Activated effector memory CD4-positive, alpha-beta T cell treated with Interleukin-2 at 50 U/mL for 16 hours (primary cell): ENCODE data around the gene PCK2.

Experiments used
- DNase-seq: peaks from one replicate; pipeline ENCODE4 v3.0.0-alpha.2; 2020

Gene PCK2

DNA sequence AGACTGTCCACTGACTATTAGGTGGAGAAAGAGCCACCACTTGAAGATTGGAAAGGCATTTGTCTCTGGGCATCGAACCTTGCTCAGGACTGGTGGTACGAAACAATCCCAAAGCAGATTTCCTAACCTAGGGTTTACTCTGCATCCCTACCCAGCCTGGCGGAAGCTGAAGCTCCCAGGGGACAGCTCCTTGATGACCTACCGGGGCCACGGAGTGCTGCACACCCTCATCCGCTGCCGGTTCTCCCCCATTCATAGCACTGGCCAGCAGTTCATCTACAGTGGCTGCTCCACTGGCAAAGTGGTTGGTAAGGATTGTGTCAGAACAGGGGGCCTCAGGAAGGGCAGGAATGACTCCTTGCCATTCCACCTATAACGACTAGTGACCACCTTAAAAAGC lies 27.1 kb downstream of the PCK2 start:
- no peak for DNase-seq

DNA sequence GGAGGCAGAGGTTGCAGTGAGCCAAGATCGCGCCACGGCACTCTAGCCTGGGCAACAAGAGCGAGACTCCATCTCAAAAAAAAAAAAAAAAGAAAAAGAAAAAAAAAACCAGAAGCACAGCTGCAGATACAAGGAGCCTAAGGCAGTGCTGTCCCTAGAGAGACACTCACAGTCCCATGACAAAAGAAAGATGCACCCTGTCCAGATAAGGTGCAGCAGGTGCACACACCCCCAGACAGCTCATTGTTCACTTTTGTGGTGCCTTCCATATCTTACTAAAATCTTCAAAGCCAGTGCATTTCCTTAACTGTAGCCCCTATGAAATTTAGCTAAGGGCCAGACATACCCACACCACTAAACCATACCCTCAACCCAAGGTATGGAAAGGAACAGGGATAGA lies 28.3 kb downstream of the PCK2 start:
- no peak for DNase-seq

DNA sequence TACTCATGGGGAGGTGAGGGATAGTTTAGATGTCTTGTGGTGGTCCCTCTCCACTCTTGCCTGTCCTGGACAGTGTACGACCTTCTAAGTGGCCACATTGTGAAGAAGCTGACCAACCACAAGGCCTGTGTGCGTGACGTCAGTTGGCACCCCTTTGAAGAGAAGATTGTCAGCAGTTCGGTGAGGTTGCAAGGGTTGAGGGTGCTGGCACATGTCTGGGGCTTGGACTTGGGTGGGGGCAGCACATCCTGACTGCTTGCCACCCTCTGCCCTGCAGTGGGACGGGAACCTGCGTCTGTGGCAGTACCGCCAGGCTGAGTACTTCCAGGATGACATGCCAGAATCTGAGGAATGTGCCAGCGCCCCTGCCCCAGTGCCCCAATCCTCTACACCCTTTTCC lies 28.8 kb downstream of the PCK2 start:
- no peak for DNase-seq

DNA sequence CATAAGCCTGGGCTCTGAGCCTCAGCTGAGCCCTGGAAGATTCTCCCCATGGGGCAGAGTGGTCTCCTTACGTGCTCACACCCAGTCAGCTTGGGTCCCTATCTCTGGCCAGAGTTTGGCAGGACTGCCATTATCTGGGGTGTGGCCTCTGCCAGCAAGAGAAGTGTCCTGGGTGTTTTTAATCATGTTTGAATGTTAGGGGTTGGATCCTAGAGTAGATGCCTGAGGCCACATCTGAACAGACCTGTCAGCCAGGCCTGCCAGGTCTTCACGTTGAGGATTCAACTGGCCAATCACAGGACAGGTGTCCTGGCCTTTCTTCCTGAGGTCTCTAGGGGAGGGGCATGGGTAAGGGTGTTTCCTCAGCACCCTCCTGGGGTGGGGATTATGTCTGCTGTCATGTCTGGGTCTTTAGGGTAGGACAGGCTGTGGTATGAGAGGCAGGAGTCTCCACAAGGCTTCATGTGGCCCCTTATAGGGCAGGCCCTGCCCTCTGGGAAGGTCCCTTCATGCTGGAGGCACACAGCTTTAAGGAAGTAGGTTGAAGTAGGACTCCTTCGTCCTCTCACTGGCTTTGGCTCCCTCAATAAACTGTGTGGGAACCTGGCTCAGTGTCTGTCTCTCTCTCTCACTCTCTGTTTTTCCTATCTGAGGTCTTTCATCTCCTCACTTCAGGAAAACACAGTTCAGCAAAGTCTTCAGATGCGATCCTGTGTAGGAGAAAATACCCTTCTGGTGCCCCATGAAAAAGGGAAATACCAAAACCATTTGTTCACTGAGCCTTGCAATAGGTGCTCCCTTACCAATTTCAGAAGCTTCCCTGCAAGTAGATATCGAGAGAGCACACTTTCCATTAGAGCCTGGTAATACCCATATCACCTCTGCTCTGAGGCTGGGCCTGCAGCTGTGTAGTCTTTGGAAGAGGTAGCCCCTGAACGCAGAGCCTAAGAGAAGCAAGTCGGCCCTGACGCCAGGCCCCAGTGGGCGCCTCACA lies 29.6 kb downstream of the PCK2 start:
- no peak for DNase-seq

- no peak for DNase-seq
Observed at GRCh38 chr14:24126939-24127338, 32.8 kb downstream of the PCK2 start.

GRCh38 chr14:24127673-24128072 lies 33.6 kb downstream of the PCK2 start:
- DNase-seq, result no peak

DNA sequence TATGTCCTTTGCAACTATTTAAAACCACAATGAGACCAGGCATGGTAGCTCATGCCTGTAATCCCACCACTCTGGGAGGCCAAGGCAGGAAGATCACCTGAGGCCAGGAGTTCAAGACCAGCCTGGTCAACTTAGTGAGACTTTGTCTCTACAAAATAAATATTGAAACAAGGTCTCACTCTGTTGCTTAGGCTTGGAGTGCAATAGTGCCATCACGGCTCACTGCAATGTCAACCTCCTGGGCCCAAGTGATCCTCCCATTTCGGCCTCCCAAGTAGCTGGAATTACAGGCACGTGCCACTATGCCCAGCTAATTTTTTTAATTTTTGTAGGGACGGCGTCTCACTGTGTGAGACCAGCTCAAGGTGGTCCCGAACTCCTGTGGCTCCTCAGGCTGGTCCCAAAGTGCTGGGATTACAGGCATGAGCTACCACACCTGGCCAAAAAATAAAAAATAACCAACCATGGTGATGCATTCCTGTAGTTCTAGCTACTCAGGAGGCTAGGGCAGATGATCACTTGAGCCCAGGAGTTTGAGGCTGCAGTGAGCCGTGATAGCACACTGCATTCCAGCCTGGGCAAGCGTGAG lies 35.4 kb downstream of the PCK2 start:
- DNase-seq, result no peak

- DNase-seq, result no peak
Observed at GRCh38 chr14:24130380-24130716, 36.2 kb downstream of the PCK2 start, which contains the start of gene FITM1. Gene FITM1 (plus strand): TSS chr14:24130659. CDS start chr14:24131564, 905 bp downstream.

DNA sequence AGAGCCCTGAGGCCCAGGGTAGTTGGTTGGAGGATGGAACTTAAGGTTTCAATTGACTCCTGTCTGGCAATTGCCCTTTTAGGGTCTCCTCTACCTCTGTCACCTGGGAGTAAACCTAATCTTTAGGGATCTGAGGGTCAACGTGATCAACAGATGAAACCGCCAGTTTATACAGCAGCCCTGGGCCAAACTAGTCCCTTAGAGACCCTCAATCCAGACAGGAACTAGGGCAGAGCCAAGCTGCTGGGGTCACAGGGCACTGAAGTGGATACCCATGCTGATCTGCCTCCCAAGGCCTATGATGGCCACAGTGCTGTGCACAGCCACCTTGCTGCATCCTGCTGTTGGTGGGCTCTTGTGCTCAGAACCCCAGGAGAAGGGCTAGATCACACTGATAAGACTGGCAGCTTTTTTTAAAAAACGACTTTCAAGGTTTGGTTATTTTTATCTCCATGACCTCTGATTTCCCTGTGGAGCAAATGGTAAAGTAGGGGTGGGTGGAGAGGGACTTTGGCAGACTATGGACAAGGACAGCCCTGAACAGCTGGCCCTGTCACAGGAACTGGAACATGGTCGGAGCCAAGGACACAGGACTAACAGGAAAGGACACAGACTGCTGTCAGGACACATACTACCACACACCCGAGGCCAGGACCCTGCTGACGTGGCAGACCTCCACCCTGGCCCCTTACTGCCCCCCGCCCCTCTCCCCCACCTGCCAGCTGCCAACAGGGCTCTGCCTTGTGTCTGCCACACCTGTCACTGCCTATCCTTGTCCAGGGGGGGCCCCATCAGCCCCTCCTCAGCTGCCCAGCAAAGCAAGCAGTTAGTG lies 36.8 kb downstream of the PCK2 start:
- DNase-seq, result no peak

GRCh38 chr14:24131549-24131966 lies 37.4 kb downstream of the PCK2 start:
- DNase-seq, result no peak

DNA sequence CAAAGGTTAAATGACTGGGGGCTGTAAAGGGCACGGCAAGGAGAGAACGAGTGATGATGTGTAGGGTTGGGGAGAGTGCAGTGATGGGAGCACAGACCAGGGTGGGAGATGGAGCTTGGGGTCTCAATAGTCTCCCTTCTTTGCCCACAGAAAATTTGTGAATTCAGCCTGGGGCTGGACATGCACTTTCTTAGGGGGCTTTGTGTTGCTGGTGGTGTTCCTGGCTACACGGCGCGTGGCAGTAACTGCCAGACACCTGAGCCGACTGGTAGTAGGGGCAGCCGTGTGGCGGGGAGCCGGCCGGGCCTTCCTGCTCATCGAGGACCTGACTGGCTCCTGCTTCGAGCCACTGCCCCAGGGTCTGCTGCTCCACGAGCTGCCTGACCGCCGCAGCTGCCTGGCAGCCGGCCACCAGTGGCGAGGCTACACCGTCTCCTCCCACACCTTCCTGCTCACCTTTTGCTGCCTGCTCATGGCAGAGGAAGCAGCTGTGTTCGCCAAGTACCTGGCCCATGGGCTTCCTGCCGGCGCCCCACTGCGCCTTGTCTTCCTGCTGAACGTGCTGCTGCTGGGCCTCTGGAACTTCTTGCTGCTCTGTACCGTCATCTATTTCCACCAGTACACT lies 38.1 kb downstream of the PCK2 start:
- no peak for DNase-seq

DNA sequence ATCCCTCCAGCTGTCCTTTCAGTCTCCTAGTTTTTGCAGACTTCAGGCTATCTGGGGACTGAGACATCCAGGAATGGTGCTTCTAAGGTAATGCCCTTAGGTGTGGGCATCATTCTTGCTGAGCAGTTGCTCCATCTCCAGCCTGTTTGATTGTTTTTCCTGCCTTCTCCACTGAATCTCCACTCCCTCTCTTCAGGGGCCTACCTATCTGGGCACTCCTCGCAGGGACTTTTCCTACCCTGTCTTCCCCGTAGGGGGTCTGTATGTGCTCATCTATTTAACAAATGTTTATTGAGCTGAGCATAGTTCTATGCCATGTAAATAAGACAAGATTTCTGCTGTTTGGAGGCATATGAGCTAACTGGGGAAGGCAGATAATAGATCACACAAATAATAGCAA lies 38.9 kb downstream of the PCK2 start:
- DNase-seq, result no peak

GRCh38 chr14:24133735-24134134 lies 39.6 kb downstream of the PCK2 start:
- no peak for DNase-seq

GRCh38 chr14:24135584-24135833 lies 41.4 kb downstream of the PCK2 start:
- no peak for DNase-seq

DNA sequence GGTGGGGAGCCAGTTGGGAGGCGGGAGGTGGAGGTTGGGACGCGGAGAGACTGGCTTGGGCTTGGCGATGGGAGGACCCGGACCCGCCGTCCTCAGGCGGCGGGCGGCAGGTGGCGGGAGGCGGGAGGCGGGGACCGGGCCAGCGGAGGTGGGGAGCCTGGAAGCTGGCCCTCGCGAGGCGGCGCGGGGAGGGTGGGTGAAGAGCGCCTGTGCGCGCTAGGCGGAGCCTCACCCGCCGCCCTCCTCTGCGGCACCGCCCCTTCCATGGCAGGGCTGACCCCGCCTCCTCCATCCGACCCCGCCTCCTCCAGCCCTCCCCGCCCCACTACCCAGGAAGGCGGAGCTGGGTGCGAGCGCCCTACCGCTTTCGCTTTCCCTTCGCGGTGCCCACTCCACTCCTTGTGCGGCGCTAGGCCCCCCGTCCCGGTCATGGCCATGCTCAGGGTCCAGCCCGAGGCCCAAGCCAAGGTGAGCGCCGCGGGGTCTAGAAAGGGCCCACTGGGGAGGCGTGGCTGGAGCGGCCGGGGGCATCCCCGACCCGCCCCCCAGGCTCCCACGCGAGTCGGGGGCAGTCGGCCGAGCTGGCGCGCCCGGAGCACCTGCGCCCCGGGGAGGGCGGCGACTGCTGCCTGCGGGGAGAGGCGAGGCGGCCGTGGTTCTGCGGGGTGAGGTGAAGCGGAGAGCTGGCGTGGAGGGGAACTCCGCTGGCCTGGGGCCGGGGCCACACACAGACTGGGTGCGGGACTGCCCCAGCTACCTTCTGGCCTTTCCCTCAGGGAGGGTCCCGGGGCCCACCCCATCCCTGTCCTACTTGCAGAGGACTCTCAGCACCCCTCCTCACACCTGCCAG lies 41.9 kb downstream of the PCK2 start, which contains the start of gene PSME1:
Gene PSME1 (plus strand): TSS at position 361 of the 850 bp plus-strand sequence. CDS start 69 bp downstream, at position 430.
- DNase-seq, result peak; percentile 93

- no peak for DNase-seq
Observed at GRCh38 chr14:24136684-24137528, 42.8 kb downstream of the PCK2 start.

- no peak for DNase-seq
Observed at GRCh38 chr14:24137529-24138395, 43.7 kb downstream of the PCK2 start.

DNA sequence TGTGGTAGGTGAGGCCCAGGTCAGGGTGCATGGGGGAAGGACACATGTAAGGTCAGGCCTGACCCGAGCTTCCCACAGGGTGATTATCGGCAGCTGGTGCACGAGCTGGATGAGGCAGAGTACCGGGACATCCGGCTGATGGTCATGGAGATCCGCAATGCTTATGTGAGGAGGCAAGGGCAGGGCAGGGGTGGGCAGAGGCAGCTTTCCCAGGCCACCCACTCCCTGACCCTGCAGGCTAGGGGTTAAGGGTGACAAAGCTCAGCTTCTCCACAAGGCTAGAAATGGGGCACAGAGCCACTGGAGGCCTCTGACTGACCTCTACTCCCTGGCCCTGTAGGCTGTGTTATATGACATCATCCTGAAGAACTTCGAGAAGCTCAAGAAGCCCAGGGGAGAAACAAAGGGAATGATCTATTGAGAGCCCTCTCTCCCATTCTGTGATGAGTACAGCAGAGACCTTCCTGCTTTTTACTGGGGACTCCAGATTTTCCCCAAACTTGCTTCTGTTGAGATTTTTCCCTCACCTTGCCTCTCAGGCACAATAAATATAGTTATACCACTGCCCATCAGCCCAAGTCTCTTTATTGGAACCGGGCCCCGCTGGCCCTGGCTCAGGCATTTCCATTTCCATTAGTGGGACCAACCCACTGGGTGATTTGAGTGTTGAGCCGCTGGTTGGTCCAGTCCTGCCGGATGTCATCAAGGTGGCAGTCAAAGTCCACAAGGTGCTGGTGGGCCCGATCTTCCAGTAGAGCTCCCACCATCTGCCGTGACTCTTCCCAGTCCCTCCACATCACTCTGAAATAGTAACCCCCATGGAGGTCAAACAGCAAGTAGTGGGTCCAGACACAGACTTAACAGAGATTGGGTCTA lies 44.5 kb downstream of the PCK2 start:
- DNase-seq, result no peak
